ENCODE results near the gene C16orf92. TPM values are rescaled to one million over a fixed set of nuclear protein-coding genes. Genes with fewer than 3 reads are reported as not detected.

C16orf92 gene
- total RNA-seq, 1 donor from 2014 or later: not detected

DNA sequence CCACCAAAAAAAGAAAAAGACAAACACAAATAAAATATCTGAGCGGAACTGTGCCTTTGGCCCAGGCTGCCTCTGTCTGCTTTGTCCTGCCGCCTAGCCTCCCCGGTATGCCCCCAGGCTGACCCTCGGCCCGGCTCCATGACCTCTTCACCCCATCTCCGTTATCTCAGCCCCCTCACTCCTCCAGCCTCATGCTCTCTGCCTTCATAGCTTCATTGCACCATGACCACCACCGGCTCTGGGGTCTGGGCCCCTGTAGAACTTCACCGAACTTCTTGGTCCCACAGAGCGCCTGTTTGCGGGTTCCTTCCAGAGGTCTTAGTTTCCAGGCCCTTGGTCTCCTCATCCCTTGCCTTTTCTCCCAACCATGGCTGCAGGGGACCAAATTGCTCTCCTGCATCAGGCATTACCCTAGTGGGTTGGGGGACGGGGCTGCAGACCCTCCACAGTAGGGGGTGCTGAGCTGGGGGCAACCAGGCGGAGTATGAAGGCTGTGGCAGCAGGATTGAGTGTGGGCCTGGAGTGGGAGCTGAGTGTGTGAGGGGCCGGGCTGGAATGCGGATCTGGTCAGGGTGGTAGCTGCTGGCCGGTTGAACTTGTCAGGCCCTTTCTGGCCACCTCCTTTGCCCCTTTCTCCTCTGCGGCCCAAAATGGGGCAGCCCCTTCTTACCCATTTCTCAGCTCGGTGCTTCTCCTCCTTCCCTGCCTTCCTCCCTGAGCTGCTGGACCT lies 34.5 kb upstream of the C16orf92 start:
- FAIRE-seq: no peak

DNA sequence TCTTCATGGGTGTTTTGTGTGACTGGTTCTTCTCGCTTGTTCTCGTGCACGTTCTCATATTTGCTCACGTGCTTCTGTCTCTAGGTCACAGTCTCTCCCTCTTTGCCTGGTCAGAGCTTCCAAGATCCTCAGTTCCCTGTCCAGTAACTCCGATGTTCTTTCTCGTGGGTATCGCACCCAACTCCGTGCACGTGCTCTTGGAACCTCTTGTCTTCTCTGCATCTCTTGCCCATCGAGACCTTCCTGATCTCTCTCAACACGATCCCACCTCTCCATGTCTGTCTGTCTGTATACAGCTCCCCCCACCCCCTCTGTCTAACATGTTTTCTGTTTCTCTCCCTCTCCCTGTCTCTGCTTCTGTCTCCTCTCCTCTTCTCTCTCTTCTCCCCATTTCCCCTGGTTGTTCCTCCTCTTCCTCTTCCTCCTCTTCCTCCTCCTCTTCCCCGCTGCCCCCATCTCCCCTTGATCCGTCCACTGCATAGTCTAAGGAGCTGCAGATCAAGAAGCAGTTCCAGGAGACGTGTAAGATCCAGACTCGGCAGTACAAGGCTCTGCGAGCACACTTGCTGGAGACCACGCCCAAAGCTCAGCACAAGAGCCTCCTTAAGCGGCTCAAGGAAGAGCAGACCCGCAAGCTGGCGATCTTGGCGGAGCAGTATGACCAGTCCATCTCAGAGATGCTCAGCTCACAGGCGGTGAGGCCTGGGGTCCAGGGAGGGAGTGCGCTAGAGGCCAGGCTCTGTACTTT lies 33.7 kb upstream of the C16orf92 start:
- no peak for FAIRE-seq
- no peak for DNase-seq (ENCODE audit: low spot score in 2 of 2)

More for the DNA sequence above, 34.5 kb upstream of the C16orf92 start:
- DNase-seq (ENCODE audit: low spot score in 2 of 2): no peak

DNA sequence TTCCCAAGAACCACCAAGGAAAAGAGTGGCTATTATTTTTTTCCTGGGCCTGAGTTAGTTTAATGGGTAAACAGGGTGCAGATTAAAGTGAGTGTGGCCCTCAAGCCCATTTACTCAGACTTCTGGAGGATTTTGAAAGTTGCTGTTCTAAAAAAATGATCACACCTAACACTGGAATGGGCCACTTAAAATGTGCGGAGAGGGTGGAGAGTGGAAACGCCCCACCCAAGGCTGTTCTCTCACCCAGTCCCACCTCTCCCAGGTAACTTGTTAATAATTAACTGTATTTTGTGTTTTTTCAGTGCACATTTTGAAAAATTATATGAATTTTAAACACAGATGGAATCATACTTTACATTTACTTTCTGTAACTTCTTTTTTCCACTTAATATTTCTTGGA lies 33.0 kb upstream of the C16orf92 start:
- DNase-seq (ENCODE audit: low spot score in 2 of 2): no peak
- FAIRE-seq: no peak

DNA sequence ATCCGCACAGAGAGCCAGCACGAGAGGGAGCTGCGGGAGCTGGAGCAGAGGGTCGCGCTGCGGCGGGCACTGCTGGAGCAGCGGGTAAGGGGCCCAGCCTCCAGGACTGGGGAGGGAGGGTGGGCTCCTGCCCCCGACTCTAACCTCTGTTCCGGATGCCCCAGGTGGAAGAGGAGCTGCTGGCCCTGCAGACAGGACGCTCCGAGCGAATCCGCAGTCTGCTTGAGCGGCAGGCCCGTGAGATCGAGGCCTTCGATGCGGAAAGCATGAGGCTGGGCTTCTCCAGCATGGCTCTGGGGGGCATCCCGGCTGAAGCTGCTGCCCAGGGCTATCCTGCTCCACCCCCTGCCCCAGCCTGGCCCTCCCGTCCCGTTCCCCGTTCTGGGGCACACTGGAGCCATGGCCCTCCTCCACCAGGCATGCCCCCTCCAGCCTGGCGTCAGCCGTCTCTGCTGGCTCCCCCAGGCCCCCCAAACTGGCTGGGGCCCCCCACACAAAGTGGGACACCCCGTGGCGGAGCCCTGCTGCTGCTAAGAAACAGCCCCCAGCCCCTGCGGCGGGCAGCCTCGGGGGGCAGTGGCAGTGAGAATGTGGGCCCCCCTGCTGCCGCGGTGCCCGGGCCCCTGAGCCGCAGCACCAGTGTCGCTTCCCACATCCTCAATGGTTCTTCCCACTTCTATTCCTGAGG lies 32.0 kb upstream of the C16orf92 start:
- no peak for FAIRE-seq

DNA sequence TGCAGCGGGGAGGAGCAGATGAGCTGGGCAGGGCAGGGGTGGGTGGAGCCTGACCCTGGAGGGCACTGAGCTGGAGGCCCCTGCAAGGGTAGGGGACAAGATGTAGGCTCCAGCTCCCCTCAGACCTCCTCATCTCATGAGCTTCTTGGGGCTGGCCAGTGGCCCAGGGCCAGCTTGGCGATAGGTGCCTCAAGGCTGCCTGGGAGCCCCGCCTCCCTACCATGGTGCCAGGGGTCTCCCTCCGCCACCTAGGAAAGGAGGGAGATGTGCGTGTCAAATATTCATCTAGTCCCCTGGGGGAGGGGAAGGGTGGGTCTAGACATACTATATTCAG lies 31.5 kb upstream of the C16orf92 start:
- no peak for FAIRE-seq
- no peak for DNase-seq (ENCODE audit: low spot score in 2 of 2)

More for the DNA sequence above, 32.0 kb upstream of the C16orf92 start:
- no peak for DNase-seq (ENCODE audit: low spot score in 2 of 2)

DNA sequence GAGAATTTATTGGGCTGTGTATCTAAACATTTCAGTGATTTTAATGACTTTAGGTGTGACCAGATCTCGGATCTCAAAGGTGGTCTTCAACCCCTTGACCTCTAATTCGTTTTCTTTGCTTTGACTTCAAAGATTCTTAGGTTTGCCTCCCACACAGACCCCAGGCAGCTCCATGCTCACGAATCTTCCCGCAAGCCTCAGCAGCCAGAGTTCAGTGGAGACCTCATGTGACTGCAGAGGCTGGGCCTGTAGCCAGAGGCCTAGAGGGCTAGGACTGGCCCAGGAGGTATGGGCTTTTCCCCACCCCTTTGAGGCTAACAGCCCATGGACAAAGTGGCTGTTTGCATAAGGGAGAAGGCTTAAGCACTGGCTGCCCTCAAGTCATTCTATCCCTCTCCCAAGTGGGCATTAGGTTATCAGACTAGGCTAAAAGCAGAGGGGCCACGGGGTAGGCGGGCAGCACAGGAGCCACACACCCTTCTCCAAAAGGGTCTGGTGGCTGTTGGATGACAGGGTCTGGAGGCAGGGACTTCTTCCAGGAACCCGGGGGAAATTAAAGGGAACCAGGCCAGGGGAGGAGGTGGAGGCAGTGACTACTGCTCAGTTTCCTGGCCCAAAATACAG lies 30.5 kb upstream of the C16orf92 start:
- DNase-seq (ENCODE audit: low spot score in 2 of 2) (no peak), FAIRE-seq (no peak)

DNA sequence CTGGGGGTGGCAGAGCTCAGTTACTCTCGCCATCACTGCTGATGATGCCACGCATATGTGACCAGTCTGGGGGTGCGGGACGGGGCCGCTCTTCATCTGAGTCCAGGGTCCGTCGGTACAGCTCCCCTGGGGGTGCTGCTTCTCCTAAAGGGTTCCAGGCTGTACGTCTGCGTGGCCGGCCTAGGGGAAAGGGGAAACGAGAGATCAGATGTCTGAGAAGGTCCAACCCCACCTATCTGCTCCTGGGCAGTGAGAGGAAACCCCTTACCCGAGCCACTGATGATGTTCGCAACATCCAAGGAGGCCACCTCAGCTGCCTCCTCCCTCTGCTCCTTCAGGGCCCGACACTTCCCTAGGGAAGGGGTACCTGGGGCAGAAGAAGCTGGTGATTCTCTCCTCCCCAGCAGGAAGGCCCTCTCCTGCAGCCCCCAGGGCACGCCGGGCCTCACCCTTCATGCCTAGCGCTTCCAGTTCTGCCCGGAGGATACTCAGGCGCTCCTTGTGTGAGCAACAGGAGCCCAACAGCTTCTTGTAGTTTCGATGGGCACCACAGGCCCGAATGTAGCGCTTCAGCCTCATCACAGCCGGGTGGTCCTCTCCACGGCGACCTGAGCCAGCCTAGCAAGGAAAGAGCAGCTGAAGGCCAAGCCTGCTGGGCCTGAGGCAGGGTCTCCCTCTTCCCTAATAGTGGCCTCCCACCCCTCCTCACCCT lies 29.7 kb upstream of the C16orf92 start:
- no peak for DNase-seq (ENCODE audit: low spot score in 2 of 2)
- FAIRE-seq: no peak

DNA sequence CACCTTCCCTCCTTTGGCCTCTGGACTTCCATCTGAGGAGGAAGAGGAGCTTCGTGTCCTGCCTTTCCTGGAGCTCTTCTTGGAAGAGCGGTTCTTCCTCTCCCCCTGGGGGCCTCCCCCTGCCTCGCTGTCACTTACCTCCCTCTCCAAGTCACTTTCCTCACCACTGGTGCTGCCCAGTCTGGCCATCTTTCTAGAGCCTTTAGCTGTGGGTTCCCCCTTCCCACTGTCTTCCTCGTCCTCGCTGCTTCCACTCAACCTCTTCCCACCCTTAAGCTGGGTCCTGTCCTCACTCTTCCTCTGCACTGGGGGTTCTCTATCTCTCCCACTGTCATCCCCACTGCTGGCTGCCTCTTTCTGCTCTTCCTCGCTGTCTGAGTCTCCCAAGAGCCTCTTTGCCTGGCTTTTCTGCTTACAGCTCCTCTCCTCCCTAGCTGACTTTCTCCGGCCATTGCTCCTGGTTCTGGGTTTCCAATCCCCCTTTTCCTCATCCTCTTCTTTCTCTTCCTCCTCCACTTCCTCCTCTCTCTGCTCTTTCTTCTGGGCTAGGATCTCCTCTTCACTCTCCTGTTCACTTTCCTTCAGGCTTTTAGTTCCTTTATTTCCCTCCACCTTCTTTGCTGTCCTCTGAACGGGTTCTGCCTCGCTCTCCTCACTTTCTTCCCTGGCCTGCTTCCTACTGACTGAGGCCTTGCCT lies 28.9 kb upstream of the C16orf92 start:
- DNase-seq (ENCODE audit: low spot score in 2 of 2): no peak
- no peak for FAIRE-seq

DNA sequence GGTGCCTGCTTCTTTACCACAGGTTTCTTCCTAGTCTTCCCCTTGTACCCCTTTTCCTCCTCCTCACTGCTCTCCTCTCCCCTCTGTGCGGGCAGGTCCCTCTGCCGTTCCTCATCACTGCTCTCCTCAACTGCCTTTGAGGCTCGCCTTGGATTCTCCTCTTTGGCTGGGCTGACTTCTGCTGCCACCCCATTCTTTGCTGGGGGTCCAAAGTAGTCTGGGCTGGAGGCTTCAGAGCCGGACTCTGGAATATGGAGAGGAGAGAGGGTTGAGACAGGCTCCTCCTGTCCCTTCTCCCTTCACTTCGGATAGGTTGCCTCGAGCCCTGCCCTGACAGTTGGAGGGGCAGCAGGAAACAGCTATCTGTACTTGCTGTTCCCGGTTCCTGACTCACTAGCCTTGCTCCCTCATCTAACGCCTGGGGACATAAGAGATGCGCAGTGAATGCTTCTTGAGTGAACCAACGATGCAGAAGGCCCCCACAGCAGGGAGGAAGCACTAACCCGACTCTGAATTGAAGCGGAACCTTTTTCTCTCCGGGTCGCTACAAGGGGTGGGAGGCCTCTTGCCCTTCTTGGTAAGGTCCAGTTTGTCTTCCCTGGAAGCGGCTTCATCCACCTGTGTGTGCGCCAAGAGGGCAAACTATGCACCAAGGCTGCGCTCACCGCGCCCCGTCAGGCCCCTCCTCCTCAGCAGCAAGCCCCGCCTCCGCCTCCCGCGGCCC lies 28.2 kb upstream of the C16orf92 start:
- DNase-seq (ENCODE audit: low spot score in 2 of 2) (peak; percentile 70 to 75), FAIRE-seq (no peak)

DNA sequence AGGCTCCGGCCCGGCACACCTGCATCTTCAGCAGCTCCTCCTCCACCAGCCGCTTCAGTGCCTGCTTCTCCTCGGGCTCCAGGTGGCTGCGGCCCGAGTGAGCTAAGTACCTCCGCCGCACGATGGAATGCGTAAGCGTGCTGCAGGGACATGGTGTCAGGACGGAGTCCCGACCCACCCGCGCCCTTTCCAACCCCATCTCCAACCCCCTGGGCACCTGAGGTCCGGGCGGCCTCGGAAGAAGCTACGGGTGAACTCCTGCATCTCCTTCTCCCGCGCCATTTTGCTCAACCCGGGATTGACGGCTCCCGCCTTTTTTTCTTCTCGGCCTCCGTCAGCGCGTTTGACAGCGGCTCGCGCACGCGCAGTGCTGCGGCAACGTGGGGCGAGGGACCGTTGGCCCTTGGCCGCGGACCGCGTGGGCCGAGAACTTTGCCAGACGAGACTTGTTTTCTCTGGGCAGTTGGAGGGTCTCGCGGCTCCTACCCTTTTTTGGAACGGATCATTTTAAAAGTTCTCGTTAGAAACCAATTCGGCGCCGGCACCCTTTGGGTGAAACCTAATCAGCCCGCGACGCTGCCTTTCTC lies 27.6 kb upstream of the C16orf92 start, which contains the start of gene HIRIP3:
Gene HIRIP3, minus strand, starts transcription at position 294 of the 587 bp plus-strand sequence. Its CDS starts 12 bp downstream, at position 282.
- FAIRE-seq: no peak
- peak; percentile 89 to 91 for DNase-seq (ENCODE audit: low spot score in 2 of 2)

DNA sequence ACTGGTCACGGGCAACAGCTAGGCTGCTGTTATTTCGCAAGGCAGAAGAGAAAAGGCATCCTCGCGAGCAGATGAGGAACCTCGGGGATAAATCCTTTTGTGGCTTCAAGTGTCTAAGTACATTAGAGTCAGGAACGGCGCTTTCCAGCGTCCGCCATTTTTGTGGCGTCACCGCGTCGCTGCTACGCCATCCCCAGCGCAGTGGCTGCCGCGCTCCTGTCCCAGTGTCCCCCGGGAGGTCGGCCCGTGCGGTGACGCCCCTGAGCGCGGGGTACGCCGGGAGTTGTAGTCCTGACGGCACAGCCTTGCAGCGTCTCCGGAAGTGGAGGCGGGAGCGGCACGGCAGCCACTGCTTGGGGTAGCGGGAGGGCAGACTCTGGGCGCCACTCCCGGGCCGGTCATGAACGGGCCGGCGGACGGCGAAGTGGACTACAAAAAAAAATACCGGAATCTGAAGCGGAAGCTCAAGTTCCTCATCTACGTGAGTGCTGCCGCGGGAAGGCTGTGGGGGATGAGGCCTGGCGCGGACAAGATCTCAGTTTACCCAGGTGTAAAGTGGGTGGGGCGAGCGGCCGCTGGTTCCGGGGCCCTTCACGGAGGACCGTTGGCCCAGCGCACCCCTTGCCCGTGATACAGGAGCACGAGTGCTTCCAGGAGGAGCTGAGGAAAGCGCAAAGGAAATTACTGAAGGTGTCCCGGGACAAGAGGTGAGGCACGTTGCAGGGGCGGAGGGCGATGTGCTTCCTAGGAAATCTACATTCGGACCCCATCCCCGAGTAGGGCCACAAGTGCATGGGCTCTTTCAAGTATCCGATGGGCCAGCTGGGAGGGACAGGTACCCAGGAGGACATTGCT lies 26.9 kb upstream of the C16orf92 start, which contains the start of gene INO80E:
Gene INO80E, plus strand, starts transcription at position 331 of the 855 bp plus-strand sequence. Its CDS starts 70 bp downstream, at position 401.
- peak; percentile 100 for DNase-seq (ENCODE audit: low spot score in 2 of 2)
- no peak for FAIRE-seq

DNA sequence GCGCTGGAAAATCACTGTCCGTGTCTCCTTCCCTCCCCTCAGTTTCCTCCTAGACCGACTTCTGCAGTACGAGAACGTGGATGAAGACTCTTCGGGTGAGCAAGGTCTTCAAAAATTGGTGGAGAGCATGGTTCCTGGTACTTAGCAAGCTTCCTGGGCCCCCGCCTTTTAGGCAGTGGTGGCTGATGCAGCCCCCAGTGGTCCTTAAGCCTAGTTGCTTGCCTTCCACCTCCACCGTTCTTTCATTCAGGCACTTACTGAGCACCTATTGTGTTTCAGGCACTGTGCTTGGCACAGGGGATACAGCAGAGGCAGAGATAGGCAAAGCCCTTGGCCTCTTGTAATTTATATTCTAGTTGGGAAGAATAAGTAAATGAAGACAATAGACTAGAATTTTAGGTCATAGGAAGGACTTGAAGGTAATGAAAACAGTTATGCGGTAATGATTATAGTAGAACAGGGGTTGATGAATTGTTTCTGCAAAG lies 26.2 kb upstream of the C16orf92 start:
- FAIRE-seq: no peak

DNA sequence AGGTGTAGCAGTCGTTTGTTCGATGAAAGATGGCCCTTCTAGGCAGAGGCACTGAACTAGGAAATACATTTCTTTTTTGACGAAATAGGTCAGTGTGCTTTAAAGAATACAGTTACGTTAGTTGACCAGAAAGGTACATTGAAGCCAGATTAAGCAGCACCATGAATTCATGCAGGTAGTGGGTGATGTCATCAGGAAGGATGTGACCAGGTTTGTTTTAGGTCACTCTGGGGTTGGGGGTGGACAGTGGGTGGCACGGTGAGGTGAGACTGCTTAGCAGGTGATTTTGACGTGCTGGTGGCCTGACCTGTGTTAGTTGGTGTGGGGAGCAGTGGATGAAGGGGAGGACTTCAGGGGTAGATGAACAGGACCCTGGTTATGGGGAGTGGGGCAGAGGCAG lies 23.4 kb upstream of the C16orf92 start:
- no peak for DNase-seq (ENCODE audit: low spot score in 2 of 2)
- FAIRE-seq: no peak

More for the DNA sequence above, 26.2 kb upstream of the C16orf92 start:
- DNase-seq (ENCODE audit: low spot score in 2 of 2): no peak

DNA sequence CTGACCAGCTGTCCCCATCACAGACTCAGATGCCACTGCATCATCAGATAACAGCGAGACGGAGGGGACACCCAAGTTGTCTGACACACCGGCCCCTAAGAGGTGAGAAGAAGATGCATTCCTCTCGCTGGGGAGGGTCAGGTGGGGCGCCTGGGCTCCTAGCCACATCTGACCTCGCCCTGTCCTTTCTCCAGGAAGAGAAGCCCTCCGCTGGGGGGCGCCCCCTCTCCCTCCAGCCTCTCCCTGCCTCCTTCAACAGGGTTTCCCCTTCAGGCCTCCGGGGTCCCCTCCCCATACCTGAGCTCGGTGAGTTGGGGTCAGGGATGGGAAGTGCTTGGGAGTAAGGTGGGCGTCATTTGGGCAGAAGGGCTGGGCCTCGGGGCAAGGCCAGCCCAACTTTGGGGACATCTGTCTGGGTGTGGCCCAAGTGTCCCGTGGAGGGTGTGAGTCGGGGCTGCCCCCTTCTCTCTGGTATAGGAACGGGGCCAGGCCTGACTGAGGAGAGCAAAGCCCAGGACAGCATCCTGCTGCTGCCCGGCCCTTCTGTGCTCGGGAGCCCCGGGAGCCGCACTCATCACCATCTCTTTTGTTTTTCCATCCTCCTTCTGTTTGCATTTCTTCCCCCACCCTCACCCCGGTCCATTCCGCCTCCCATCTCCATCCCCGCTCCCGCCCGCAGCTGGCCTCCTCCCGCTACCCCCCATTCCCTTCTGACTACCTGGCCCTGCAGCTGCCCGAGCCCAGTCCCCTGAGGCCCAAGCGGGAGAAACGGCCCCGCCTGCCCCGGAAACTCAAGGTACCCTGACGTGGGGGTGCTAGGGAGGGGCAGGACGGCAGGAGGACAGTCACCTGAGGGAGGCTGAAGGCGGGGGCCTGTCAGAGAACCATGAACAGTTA lies 22.0 kb upstream of the C16orf92 start:
- DNase-seq (ENCODE audit: low spot score in 2 of 2): no peak
- no peak for FAIRE-seq

DNA sequence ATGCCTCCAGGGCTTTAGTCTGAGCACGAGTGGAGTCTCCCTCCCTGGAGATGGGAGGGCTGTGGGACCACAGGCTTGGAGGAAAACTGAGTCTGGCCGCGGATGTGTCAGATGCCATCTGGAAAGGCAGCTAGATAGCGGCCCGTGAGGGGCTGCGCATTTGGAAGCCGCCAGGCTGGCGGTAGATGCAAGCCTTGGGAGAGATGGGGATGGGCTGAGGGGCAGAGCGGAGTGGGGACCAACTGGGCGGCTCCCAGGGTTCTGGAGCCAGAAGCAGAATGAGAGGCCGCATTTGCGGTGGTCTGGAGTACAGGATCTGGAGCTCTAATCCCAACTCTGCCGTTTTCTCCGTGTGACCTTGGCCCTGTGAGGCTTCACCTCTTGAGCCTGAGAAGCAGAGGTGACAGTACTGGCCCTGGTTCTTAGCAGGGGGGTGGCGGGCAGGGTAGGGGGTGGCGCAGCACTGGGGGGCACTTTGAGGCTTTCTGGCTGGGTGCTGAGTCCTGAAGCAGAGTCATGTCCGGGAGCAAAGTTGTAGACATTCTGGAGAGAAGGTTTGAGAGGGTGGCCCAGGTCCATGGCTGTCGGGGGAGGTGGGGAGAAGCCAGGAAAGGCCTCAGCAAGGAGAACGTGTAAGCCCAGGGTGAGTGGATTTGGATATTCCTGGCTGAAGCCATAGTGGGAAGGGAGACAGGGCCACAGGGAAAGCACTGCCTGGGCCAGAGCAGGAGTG lies 20.2 kb upstream of the C16orf92 start:
- FAIRE-seq (no peak), DNase-seq (ENCODE audit: low spot score in 2 of 2) (no peak)
